GM23338 (cell line): ENCODE data around the gene TYMP. TPM values are rescaled to one million over a fixed set of nuclear protein-coding genes. Genes with fewer than 3 reads are reported as not detected.

Experiments used
- ATAC-seq: fragments of 200-7000 bp; cut with Tn5 transposase; 3 replicates; pipeline ENCODE4 v1.9.1; 2020
- DNase-seq: peaks from one replicate; pipeline ENCODE4 v3.0.0-alpha.2; 2015; ENCODE audit warnings: low spot score
- H2AFZ ChIP-seq: fragments of 200-600 bp; sonication (generic); 2 replicates; pipeline ENCODE4 v1.8.0; 2016; ENCODE audit warnings: antibody characterized with exemption, mild to moderate bottlenecking, moderate library complexity
- H3F3A ChIP-seq: fragments of 200-600 bp; sonication (generic); replicated peaks from 2 replicates; pipeline ENCODE4 v1.8.0; 2017; ENCODE audit warnings: antibody characterized with exemption, mixed run types, low read depth
- H3K27ac ChIP-seq: fragments of 200-600 bp; sonication (generic); 2 replicates; pipeline ENCODE4 v1.6.1; 2016; ENCODE audit warnings: low read depth
- H3K27me3 ChIP-seq: fragments of 200-600 bp; sonication (generic); 2 replicates; pipeline ENCODE4 v1.8.0; 2016; ENCODE audit warnings: mild to moderate bottlenecking, mixed run types, moderate library complexity; ENCODE audit not compliant: insufficient read depth
- H3K36me3 ChIP-seq: fragments of 200-600 bp; sonication (generic); 2 replicates; pipeline ENCODE4 v1.8.0; 2016; ENCODE audit warnings: mild to moderate bottlenecking; ENCODE audit not compliant: insufficient read depth
- H3K4me1 ChIP-seq: fragments of 200-600 bp; sonication (generic); 2 replicates; pipeline ENCODE4 v1.8.0; 2016; ENCODE audit warnings: mild to moderate bottlenecking, moderate library complexity; ENCODE audit not compliant: insufficient read depth
- H3K4me2 ChIP-seq: fragments of 200-600 bp; sonication (generic); 2 replicates; pipeline ENCODE4 v1.7.1; 2017; ENCODE audit warnings: mixed run types
- H3K4me3 ChIP-seq: fragments of 200-600 bp; sonication (generic); 2 replicates; pipeline ENCODE4 v1.6.1; 2016; ENCODE audit warnings: mixed run types
- H3K79me2 ChIP-seq: fragments of 200-600 bp; sonication (generic); replicated peaks from 2 replicates; pipeline ENCODE4 v1.8.0; 2017; ENCODE audit warnings: mild to moderate bottlenecking; ENCODE audit not compliant: insufficient read depth
- H3K9me2 ChIP-seq: fragments of 200-600 bp; sonication (generic); 2 replicates; pipeline ENCODE4 v1.8.0; 2017; ENCODE audit not compliant: insufficient read depth
- H4K20me1 ChIP-seq: fragments of 200-600 bp; sonication (generic); replicated peaks from 2 replicates; pipeline ENCODE4 v1.8.0; 2017; ENCODE audit warnings: mild to moderate bottlenecking; ENCODE audit not compliant: insufficient read depth
- H3K27ac Mint-ChIP-seq: 2 replicates; pipeline ENCODE4 v1.8.0; 2020; ENCODE audit warnings: inconsistent platforms, mild to moderate bottlenecking, moderate library complexity, mixed read lengths
- H3K27me3 Mint-ChIP-seq: 3 replicates; pipeline ENCODE4 v1.8.0; 2022; ENCODE audit warnings: low read depth, mild to moderate bottlenecking, moderate library complexity, mixed read lengths, inconsistent platforms; ENCODE audit not compliant: insufficient read depth, poor library complexity
- H3K36me3 Mint-ChIP-seq: 3 replicates; pipeline ENCODE4 v1.8.0; 2021; ENCODE audit warnings: low read depth, mild to moderate bottlenecking, inconsistent platforms, moderate library complexity, mixed read lengths
- H3K4me1 Mint-ChIP-seq: 3 replicates; pipeline ENCODE4 v1.8.0; 2020; ENCODE audit warnings: mild to moderate bottlenecking, inconsistent platforms, mixed read lengths
- H3K4me3 Mint-ChIP-seq: 3 replicates; pipeline ENCODE4 v1.8.0; 2021; ENCODE audit warnings: moderate library complexity, mild to moderate bottlenecking, inconsistent platforms, mixed read lengths
- H3K9me3 Mint-ChIP-seq: 3 replicates; pipeline ENCODE4 v1.8.0; 2020; ENCODE audit warnings: moderate library complexity, mild to moderate bottlenecking, inconsistent platforms, mixed read lengths
- CREB1 ChIP-seq: fragments of 250-450 bp; sonication (Bioruptor Pico); IDR thresholded peaks from 2 replicates; pipeline ENCODE4 v1.5.0; 2020; ENCODE audit warnings: low read depth, mild to moderate bottlenecking, moderate library complexity
- CTCF ChIP-seq, 2 experiments: fragments of 200-600 bp in 1 of 2; sonication (generic) in 1 of 2; conservative IDR thresholded peaks; 2 replicates each; pipeline versions ENCODE4 v1.5.1 to v1.6.1; 2016 to 2017; ENCODE audit warnings: antibody characterized with exemption in 2 of 2, low read depth in 2 of 2, mild to moderate bottlenecking in 2 of 2, moderate library complexity in 1 of 2
- JUNB ChIP-seq: IDR thresholded peaks from one replicate; pipeline ENCODE4 v1.6.1; 2016; ENCODE audit warnings: antibody characterized with exemption; ENCODE audit not compliant: unreplicated experiment
- NANOG ChIP-seq: IDR thresholded peaks from 2 replicates; pipeline ENCODE4 v1.6.1; 2016; ENCODE audit warnings: antibody characterized with exemption, borderline replicate concordance
- POLR2AphosphoS5 ChIP-seq: IDR thresholded peaks from 2 replicates; pipeline ENCODE4 v1.6.1; 2016; ENCODE audit warnings: antibody characterized with exemption, low read depth
- REST ChIP-seq: IDR thresholded peaks from one replicate; pipeline ENCODE4 v1.6.1; 2018; ENCODE audit warnings: antibody characterized with exemption; ENCODE audit not compliant: unreplicated experiment
- STAT1 ChIP-seq: IDR thresholded peaks from one replicate; pipeline ENCODE4 v1.6.1; 2016; ENCODE audit warnings: antibody characterized with exemption; ENCODE audit not compliant: unreplicated experiment
- ZNF114 ChIP-seq: fragments of 250-450 bp; sonication (Bioruptor Pico); IDR thresholded peaks from 2 replicates; pipeline ENCODE4 v1.5.0; 2020; ENCODE audit warnings: mild to moderate bottlenecking, moderate library complexity
- ZNF331 ChIP-seq: fragments of 250-450 bp; sonication (Bioruptor Pico); IDR thresholded peaks from 2 replicates; pipeline ENCODE4 v1.5.0; 2020; ENCODE audit warnings: low read depth, mild to moderate bottlenecking, moderate library complexity
- polyA plus RNA-seq: library from polyadenylated mRNA; unstranded; fragments of >200 nt; fragmentation: Nextera tagmentation; extraction: Ambion mirVana; gene quantifications from 2 replicates; pipeline ENCODE4 v1.2.1, GENCODE V29; 2016
- total RNA-seq: library from RNA; depleted of rRNA; stranded (reverse); fragments of >200 nt; shearing (Covaris generic); gene quantifications from 2 replicates; pipeline ENCODE4 v1.2.3, GENCODE V29; 2014
- TF ChIP-seq, protein P1 (sequence below): fragments of 250-450 bp; sonication (Bioruptor Pico); IDR thresholded peaks from 2 replicates; pipeline ENCODE4 v1.5.0; 2020; ENCODE audit warnings: mild to moderate bottlenecking, moderate library complexity

The TYMP gene
- total and polyA plus RNA-seq, 2 experiments from 2014 or later = 0.28 to 1.8 TPM

DNA sequence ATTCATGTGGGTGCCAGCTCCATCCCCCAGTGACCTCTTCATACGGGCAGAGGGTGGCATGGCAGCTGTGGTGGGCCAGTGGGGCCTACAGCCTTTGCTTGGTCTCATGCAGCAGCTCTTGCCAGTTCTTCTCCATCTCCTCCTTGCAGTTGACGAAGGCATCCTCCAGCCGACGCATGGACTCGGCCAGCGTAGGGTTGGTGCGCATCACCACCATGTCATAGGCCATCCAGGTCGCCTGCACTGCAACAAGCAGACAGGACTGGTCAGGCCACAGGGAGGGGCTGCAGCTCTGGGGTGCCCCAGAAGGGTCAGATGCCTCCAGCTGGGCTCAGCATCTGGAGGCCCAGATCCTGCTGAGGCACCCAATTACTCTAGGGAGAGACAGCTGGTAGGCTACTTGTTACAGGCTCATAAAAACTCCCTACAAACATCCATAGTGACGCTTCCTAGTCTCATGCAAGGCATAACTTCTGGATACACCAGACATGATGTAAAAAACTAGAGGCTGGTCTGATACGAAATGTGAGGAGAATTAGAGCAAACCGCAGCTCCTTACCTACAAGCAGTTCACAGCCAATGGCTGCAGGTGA lies 21.4 kb upstream of the TYMP start:
- TF ChIP-seq STAT1 (no peak), ZNF114 (CRISPR knock-in tag) (no peak), ZNF331 (no peak), NANOG (no peak), REST (no peak), CREB1 (CRISPR knock-in tag) (no peak), JUNB (no peak), CTCF (conservative IDR thresholded peaks at IDR 0.05; ENCODE audit: low read depth in 2 of 2) (no peak), POLR2AphosphoS5 (no peak)
- TF ChIP-seq, protein P1, sequence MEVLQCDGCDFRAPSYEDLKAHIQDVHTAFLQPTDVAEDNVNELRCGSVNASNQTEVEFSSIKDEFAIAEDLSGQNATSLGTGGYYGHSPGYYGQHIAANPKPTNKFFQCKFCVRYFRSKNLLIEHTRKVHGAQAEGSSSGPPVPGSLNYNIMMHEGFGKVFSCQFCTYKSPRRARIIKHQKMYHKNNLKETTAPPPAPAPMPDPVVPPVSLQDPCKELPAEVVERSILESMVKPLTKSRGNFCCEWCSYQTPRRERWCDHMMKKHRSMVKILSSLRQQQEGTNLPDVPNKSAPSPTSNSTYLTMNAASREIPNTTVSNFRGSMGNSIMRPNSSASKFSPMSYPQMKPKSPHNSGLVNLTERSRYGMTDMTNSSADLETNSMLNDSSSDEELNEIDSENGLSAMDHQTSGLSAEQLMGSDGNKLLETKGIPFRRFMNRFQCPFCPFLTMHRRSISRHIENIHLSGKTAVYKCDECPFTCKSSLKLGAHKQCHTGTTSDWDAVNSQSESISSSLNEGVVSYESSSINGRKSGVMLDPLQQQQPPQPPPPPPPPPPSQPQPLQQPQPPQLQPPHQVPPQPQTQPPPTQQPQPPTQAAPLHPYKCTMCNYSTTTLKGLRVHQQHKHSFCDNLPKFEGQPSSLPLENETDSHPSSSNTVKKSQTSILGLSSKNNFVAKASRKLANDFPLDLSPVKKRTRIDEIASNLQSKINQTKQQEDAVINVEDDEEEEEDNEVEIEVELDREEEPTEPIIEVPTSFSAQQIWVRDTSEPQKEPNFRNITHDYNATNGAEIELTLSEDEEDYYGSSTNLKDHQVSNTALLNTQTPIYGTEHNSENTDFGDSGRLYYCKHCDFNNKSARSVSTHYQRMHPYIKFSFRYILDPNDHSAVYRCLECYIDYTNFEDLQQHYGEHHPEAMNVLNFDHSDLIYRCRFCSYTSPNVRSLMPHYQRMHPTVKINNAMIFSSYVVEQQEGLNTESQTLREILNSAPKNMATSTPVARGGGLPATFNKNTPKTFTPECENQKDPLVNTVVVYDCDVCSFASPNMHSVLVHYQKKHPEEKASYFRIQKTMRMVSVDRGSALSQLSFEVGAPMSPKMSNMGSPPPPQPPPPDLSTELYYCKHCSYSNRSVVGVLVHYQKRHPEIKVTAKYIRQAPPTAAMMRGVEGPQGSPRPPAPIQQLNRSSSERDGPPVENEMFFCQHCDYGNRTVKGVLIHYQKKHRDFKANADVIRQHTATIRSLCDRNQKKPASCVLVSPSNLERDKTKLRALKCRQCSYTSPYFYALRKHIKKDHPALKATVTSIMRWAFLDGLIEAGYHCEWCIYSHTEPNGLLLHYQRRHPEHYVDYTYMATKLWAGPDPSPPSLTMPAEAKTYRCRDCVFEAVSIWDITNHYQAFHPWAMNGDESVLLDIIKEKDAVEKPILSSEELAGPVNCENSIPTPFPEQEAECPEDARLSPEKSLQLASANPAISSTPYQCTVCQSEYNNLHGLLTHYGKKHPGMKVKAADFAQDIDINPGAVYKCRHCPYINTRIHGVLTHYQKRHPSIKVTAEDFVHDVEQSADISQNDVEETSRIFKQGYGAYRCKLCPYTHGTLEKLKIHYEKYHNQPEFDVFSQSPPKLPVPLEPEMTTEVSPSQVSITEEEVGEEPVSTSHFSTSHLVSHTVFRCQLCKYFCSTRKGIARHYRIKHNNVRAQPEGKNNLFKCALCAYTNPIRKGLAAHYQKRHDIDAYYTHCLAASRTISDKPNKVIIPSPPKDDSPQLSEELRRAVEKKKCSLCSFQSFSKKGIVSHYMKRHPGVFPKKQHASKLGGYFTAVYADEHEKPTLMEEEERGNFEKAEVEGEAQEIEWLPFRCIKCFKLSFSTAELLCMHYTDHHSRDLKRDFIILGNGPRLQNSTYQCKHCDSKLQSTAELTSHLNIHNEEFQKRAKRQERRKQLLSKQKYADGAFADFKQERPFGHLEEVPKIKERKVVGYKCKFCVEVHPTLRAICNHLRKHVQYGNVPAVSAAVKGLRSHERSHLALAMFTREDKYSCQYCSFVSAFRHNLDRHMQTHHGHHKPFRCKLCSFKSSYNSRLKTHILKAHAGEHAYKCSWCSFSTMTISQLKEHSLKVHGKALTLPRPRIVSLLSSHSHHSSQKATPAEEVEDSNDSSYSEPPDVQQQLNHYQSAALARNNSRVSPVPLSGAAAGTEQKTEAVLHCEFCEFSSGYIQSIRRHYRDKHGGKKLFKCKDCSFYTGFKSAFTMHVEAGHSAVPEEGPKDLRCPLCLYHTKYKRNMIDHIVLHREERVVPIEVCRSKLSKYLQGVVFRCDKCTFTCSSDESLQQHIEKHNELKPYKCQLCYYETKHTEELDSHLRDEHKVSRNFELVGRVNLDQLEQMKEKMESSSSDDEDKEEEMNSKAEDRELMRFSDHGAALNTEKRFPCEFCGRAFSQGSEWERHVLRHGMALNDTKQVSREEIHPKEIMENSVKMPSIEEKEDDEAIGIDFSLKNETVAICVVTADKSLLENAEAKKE (CRISPR knock-in tag) = no peak
- no peaks in the 10 kb centered on the region for H3K36me3 Mint-ChIP-seq
- DNase-seq (no peak), ATAC-seq (no peak)
- no peak overlapping the region for H3K27ac Mint-ChIP-seq
- Histone ChIP-seq H3F3A (no peaks in the 10 kb centered on the region; the same call in 1 of the 2 replicates), H2AFZ (no peak overlapping the region), H3K79me2 (no peaks in the 10 kb centered on the region), H3K27me3 (peaks cover 18% of the 10 kb centered on the region; the same call in 1 of the 2 replicates), H3K27ac (no peak overlapping the region), H3K4me1 (no peaks in the 10 kb centered on the region), H4K20me1 (no peaks in the 10 kb centered on the region), H3K36me3 (no peaks in the 10 kb centered on the region), H3K4me3 (no peak overlapping the region), H3K4me2 (no peak overlapping the region), H3K9me2 (no peaks in the 10 kb centered on the region)
- H3K27me3 Mint-ChIP-seq = peaks cover 21% of the 10 kb centered on the region
- no peak overlapping the region for H3K4me3 Mint-ChIP-seq
- peaks cover 9% of the 10 kb centered on the region; the same call in 2 of the 3 replicates for H3K4me1 Mint-ChIP-seq
- no peaks in the 10 kb centered on the region for H3K9me3 Mint-ChIP-seq
